IPS DF 6.9 (cell line): ENCODE measurements around the gene RAB4B.
"Not testable (repeated sequence)": the region's sequence is repeated elsewhere in the genome, so short reads cannot be mapped to it uniquely, and the experiment has no call there.

Experiments used
- DNase-seq: peaks from one replicate; pipeline ENCODE4 v3.0.0-alpha.2; 2013; ENCODE audit warnings: low read depth, low spot score
- H3K27ac ChIP-seq: one replicate; pipeline ENCODE4 v1.5.1; 2013; ENCODE audit warnings: low read length, control low read depth
- H3K27me3 ChIP-seq: 2 replicates; pipeline ENCODE4 v1.6.1; 2013; ENCODE audit warnings: mild to moderate bottlenecking, low read length; ENCODE audit not compliant: control insufficient read depth, insufficient read depth
- H3K36me3 ChIP-seq: 2 replicates; pipeline ENCODE4 v1.6.1; 2013; ENCODE audit warnings: low read length; ENCODE audit not compliant: control insufficient read depth, insufficient read depth
- H3K4me1 ChIP-seq: 2 replicates; pipeline ENCODE4 v1.6.1; 2013; ENCODE audit warnings: low read length; ENCODE audit not compliant: control insufficient read depth, insufficient read depth
- H3K4me3 ChIP-seq: 2 replicates; pipeline ENCODE4 v1.5.1; 2013; ENCODE audit warnings: mild to moderate bottlenecking, low read length
- H3K9me3 ChIP-seq: 2 replicates; pipeline ENCODE4 v1.6.1; 2013; ENCODE audit warnings: low read length, inconsistent platforms; ENCODE audit not compliant: control insufficient read depth, insufficient read depth
- WGBS: extraction: QIAGEN DNeasy Blood & Tissue Kit; methylation state at CpG from one replicate; pipeline ENCODE4 v1.1.7; 2013; ENCODE audit warnings: mixed read lengths, missing lambda C conversion rate; ENCODE audit not compliant: insufficient read length, insufficient coverage; 5-methylcytosine and 5-hydroxymethylcytosine counted together

The RAB4B gene

GRCh38 chr19:40836754-40837429 is 58.8 kb downstream of the RAB4B start:
- Histone ChIP-seq H3K4me1 (no peaks in the 10 kb centered on the region), H3K36me3 (no peaks in the 10 kb centered on the region), H3K4me3 (no peak overlapping the region), H3K9me3 (no peaks in the 10 kb centered on the region), H3K27me3 (no peaks in the 10 kb centered on the region), H3K27ac (no peak overlapping the region)
- WGBS = no CpG with 5 or more reads among the region's 6 CpGs
- DNase-seq = no peak

GRCh38 chr19:40838477-40838876 is 60.4 kb downstream of the RAB4B start:
- not testable (repeated sequence) for DNase-seq, H3K4me1 ChIP-seq, H3K36me3 ChIP-seq, H3K27ac ChIP-seq, H3K27me3 ChIP-seq, H3K4me3 ChIP-seq, H3K9me3 ChIP-seq
- no CpG with 5 or more reads among the region's 1 CpG for WGBS

DNA sequence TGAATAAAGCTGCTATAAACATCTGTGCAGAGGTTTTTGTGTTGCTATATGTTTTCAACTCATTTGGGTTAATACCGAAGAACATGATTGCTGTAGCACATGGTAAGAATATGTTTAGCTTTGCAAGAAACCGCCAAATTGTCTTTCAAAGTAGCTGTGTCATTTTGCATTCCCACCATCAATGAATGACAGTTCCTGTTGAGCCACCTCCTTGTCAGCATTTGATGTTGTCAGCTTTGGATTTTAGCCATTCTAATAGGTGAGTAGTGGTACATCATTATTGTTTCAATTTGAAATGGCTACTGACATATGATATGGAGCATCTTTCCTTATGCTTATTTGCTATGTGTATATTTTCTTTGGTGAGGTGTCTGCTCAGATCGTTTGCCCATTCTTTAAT is 64.0 kb downstream of the RAB4B start:
- not testable (repeated sequence) for H3K27me3 ChIP-seq

DNA sequence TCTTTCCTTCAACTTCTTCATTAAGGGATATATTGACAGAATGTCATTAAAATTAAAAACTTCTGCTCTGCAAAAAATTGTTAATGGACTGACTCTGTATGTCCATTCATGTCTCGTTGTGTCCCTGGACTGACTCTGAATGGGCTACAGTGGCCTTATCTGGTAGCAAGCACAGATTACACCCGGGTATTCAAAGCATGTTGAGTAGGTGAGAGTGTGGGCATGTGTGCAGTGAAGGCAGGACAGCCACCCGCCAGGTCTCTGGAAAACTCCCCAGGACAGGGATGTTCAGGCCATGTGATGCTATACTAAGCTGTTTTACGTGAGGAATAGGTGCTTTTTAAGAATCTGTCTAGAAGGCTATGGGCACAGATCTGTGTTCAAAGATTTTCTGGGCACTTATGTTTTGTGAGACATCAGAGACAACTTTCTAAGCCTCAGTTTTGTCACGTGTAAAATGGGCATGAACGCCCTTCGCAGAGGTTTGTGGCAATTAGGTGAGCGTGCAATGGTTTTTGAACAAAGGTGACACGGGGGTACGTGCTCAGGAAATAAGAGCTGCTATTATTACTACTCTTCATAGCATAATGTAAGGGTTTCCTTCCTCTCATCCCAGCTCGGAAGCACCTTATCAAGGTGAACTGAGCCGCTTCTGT is 65.1 kb downstream of the RAB4B start:
- no CpG with 5 or more reads among the region's 12 CpGs for WGBS
- DNase-seq, H3K9me3 ChIP-seq, H3K4me3 ChIP-seq, H3K36me3 ChIP-seq, H3K4me1 ChIP-seq, H3K27me3 ChIP-seq, H3K27ac ChIP-seq: not testable (repeated sequence)

More for the DNA sequence above, 64.0 kb downstream of the RAB4B start:
- DNase-seq, H3K36me3 ChIP-seq, H3K27ac ChIP-seq, H3K9me3 ChIP-seq, H3K4me1 ChIP-seq, H3K4me3 ChIP-seq: not testable (repeated sequence)
- WGBS = no CpG with 5 or more reads among the region's 3 CpGs

DNA sequence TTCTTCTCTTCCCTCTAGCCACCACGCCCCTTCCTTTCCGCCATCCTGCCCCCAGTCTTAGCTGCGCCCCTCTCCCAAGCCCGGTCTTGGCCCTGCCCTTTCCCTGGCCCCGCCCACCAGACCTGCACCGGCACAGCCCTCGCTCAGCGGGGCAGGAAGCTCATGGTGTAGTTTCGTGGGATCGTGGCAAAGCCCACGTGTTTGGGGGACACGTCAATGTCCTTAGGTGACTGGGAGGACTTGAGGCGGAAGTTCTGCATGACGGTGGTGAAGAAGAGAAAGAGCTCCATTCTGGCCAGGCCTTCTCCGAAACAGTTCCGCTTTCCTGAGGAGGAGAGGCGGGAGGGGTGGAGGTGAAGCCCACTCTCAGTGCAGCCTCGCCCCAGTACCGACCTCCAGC is 65.6 kb downstream of the RAB4B start:
- H3K36me3 ChIP-seq, H3K4me1 ChIP-seq, H3K9me3 ChIP-seq, H3K27ac ChIP-seq, H3K27me3 ChIP-seq, DNase-seq: not testable (repeated sequence)
- H3K4me3 ChIP-seq = peak overlapping the region; percentile 2; the same call in 1 of the 2 replicates
- WGBS = no CpG with 5 or more reads among the region's 19 CpGs
